AG09319 (cell line): Measurements from ENCODE around the gene MRPL51.
"Not testable (repeated sequence)": the region's sequence is repeated elsewhere in the genome, so short reads cannot be mapped to it uniquely, and the experiment has no call there.

ENCODE experiments used
- DNase-seq: peaks from one replicate; pipeline ENCODE4 v3.0.0-alpha.2; 2010; ENCODE audit warnings: low read depth; ENCODE audit errors: extremely low read depth
- CTCF ChIP-seq: IDR thresholded peaks from 2 replicates; pipeline ENCODE4 v1.5.1; 2011; ENCODE audit warnings: low read depth, mild to moderate bottlenecking, inconsistent platforms, low read length, moderate library complexity

The MRPL51 gene

GRCh38 chr12:6472491-6472890, 20.6 kb downstream of the MRPL51 start:
- TF ChIP-seq CTCF, result no peak
- no peak for DNase-seq

GRCh38 chr12:6471989-6472360, 21.1 kb downstream of the MRPL51 start:
- TF ChIP-seq CTCF, result no peak
- DNase-seq, result no peak

GRCh38 chr12:6470375-6471163, 22.5 kb downstream of the MRPL51 start, which contains the start of gene VAMP1:
TSS of gene VAMP1 (minus strand) at chr12:6470677. CDS start at chr12:6470531, 146 bp downstream.
- peak; percentile 89 for DNase-seq
- no peak; the same call in 1 of the 2 replicates for TF ChIP-seq CTCF

- no peak for DNase-seq
Measured at GRCh38 chr12:6469609-6470374, 23.3 kb downstream of the MRPL51 start.

GRCh38 chr12:6469092-6469491, 24.0 kb downstream of the MRPL51 start:
- no peak for DNase-seq
- TF ChIP-seq CTCF, result no peak

More at GRCh38 chr12:6469609-6470374, 23.3 kb downstream of the MRPL51 start:
- no peak for TF ChIP-seq CTCF

- no peak for TF ChIP-seq CTCF
- no peak for DNase-seq
Measured at GRCh38 chr12:6468283-6468575, 24.8 kb downstream of the MRPL51 start.

GRCh38 chr12:6467571-6468282, 25.3 kb downstream of the MRPL51 start:
- DNase-seq, result not testable (repeated sequence)

GRCh38 chr12:6466751-6467150, 26.3 kb downstream of the MRPL51 start:
- not testable (repeated sequence) for DNase-seq
